Ovary (tissue), 9 donors: ENCODE results near the gene RRP1B. TPM values are rescaled to one million over a fixed set of nuclear protein-coding genes. Genes with fewer than 3 reads are reported as not detected.
"Not testable (repeated sequence)": the region's sequence is repeated elsewhere in the genome, so short reads cannot be mapped to it uniquely, and the experiment has no call there.

Experiments used
- DNase-seq, 5 donors: peaks; one replicate each; pipeline ENCODE4 v3.0.0-alpha.2; 2019 to 2020
- H3K27ac ChIP-seq, 2 donors: fragments of 200-600 bp; one replicate each; pipeline versions ENCODE4 v1.5.1 to v1.8.0; 2019 to 2022
- H3K27me3 ChIP-seq: fragments of 200-600 bp; one replicate; pipeline ENCODE4 v1.8.0; 2022
- H3K36me3 ChIP-seq: fragments of 200-600 bp; sonication (generic); one replicate; pipeline ENCODE4 v1.5.1; 2019
- H3K4me1 ChIP-seq: one replicate; pipeline ENCODE4 v1.8.1; 2013; ENCODE audit warnings: mild to moderate bottlenecking, moderate library complexity; ENCODE audit not compliant: insufficient read depth
- H3K4me3 ChIP-seq: fragments of 200-600 bp; sonication (generic); one replicate; pipeline ENCODE4 v1.5.1; 2017
- H3K9me3 ChIP-seq, 2 donors: fragments of 200-600 bp in 1 of 2; sonication (generic) in 1 of 2; one replicate each; pipeline versions ENCODE4 v1.5.1 to v1.8.1; 2013 to 2019; ENCODE audit warnings: mild to moderate bottlenecking in 1 of 2, moderate library complexity in 1 of 2
- CTCF ChIP-seq, 3 donors: fragments of 450-650 bp in 2 of 3; fragments of 200-600 bp in 1 of 3; IDR thresholded peaks; one replicate each; pipeline versions ENCODE4 v1.5.1 to v1.8.0; 2016 to 2022; ENCODE audit warnings: antibody characterized with exemption in 3 of 3, mild to moderate bottlenecking in 1 of 3
- EP300 ChIP-seq: sonication (generic); formaldehyde crosslinking; IDR thresholded peaks from one replicate; pipeline ENCODE4 v1.6.1; 2017; ENCODE audit warnings: antibody characterized with exemption
- POLR2A ChIP-seq: fragments of 450-650 bp; IDR thresholded peaks from one replicate; pipeline ENCODE4 v1.6.1; 2017; ENCODE audit warnings: antibody characterized with exemption, mild to moderate bottlenecking, moderate library complexity
- WGBS, 3 donors: extraction: QIAGEN DNeasy Blood & Tissue Kit in 1 of 3; methylation state at CpG; one replicate each; pipeline versions ENCODE4 v1.1.5 to v1.1.7; 2013 to 2017; 5-methylcytosine and 5-hydroxymethylcytosine counted together
- intact Hi-C, 4 donors: fragments of 100-400 bp; cut with DNase I; formaldehyde crosslinking; loops; one replicate each; pipeline versions ENCODE4 v1.11.0 to v1.15.1; 2022 to 2023
- polyA plus RNA-seq, 2 donors: library from polyadenylated mRNA; stranded (reverse); fragments of 200-250 nt in 1 of 2; fragments of 350-450 nt in 1 of 2; fragmentation: Illumina TruSeq in 1 of 2; extraction: RNeasy Lipid Tissue Mini Kit (QIAGEN cat#74804) in 1 of 2; gene quantifications; one replicate each; pipeline ENCODE4 v1.2.3, GENCODE V29; 2013 to 2014
- total RNA-seq, 7 donors: library from RNA; depleted of rRNA in 2 of 7; stranded (reverse); fragments of >200 nt in 2 of 7; fragmentation: NEBNext Ultra II Directional in 3 of 7; extraction: Animal tissue kit (Norgen Biotek cat#: 25700) in 3 of 7; gene quantifications; one replicate each; pipeline versions ENCODE4 v1.1.0 to v1.2.4, GENCODE V29; 2016 to 2023
- donor health status: DM: no; HTN: no; CAD: no; lungs with moderate emphysema.
- donor health status: DM: no; HTN: no; CAD: no.
- donor health status: Bipolar disorder and iron deficiency.
- donor health status: DM: yes; HTN: yes; CAD: no.
- donor health status: DM: no; HTN: no; CAD: no.
- donor health status: DM: yes; HTN: yes; CAD: no.

The RRP1B gene
- total and polyA plus RNA-seq, 9 donors = 11.3 to 31.8 (median 28.4) TPM

GRCh38 chr21:43679951-43680350 is 20.6 kb downstream of the RRP1B start:
- no peak for DNase-seq
- H3K4me1 ChIP-seq = no peaks in the 10 kb centered on the region
- 92 to 95% (median 93%) methylated on average over 12 of the region's 12 CpGs for WGBS, 3 donors
- H3K9me3 ChIP-seq = no peaks in the 10 kb centered on the region
- no peak for TF ChIP-seq CTCF (IDR thresholded peaks at IDR 0.05)
- TF ChIP-seq EP300 = no peak
- TF ChIP-seq POLR2A = no peak
- intact Hi-C loops = no loop called here
- H3K27me3 ChIP-seq = no peaks in the 10 kb centered on the region
- H3K36me3 ChIP-seq = no peaks in the 10 kb centered on the region
- no peak overlapping the region for H3K27ac ChIP-seq
- no peak overlapping the region for H3K4me3 ChIP-seq

- H3K36me3 ChIP-seq, H3K27ac ChIP-seq, H3K9me3 ChIP-seq, H3K4me1 ChIP-seq, H3K27me3 ChIP-seq, DNase-seq, intact Hi-C loops, H3K4me3 ChIP-seq: not testable (repeated sequence)
- WGBS, 3 donors = 81 to 99% (median 90%) methylated on average over 6 of the region's 6 CpGs
These were observed 21.1 kb downstream of the RRP1B start for GRCh38 chr21:43680421-43680820.

GRCh38 chr21:43681650-43682049 is 22.3 kb downstream of the RRP1B start:
- DNase-seq = no peak
- TF ChIP-seq EP300 (no peak), CTCF (IDR thresholded peaks at IDR 0.05) (no peak), POLR2A (no peak)
- no peaks in the 10 kb centered on the region for H3K4me1 ChIP-seq
- no peaks in the 10 kb centered on the region for H3K36me3 ChIP-seq
- intact Hi-C loops = no loop called here
- no peak overlapping the region for H3K27ac ChIP-seq
- H3K9me3 ChIP-seq = no peaks in the 10 kb centered on the region
- 91 to 97% (median 93%) methylated on average over 6 of the region's 6 CpGs for WGBS, 3 donors
- no peaks in the 10 kb centered on the region for H3K27me3 ChIP-seq
- no peak overlapping the region for H3K4me3 ChIP-seq

- H3K9me3 ChIP-seq = no peaks in the 10 kb centered on the region
- no peaks in the 10 kb centered on the region for H3K36me3 ChIP-seq
- TF ChIP-seq CTCF (IDR thresholded peaks at IDR 0.05) (no peak), POLR2A (no peak), EP300 (no peak)
- no peaks in the 10 kb centered on the region for H3K27me3 ChIP-seq
- no peaks in the 10 kb centered on the region for H3K4me1 ChIP-seq
- WGBS, 3 donors = 66 to 70% (median 67%) methylated on average over 3 of the region's 3 CpGs
- H3K4me3 ChIP-seq = no peak overlapping the region
- no peak for DNase-seq
- intact Hi-C loops = no loop called here
- no peak overlapping the region for H3K27ac ChIP-seq
These were observed 25.1 kb downstream of the RRP1B start for GRCh38 chr21:43684424-43684823.

DNA sequence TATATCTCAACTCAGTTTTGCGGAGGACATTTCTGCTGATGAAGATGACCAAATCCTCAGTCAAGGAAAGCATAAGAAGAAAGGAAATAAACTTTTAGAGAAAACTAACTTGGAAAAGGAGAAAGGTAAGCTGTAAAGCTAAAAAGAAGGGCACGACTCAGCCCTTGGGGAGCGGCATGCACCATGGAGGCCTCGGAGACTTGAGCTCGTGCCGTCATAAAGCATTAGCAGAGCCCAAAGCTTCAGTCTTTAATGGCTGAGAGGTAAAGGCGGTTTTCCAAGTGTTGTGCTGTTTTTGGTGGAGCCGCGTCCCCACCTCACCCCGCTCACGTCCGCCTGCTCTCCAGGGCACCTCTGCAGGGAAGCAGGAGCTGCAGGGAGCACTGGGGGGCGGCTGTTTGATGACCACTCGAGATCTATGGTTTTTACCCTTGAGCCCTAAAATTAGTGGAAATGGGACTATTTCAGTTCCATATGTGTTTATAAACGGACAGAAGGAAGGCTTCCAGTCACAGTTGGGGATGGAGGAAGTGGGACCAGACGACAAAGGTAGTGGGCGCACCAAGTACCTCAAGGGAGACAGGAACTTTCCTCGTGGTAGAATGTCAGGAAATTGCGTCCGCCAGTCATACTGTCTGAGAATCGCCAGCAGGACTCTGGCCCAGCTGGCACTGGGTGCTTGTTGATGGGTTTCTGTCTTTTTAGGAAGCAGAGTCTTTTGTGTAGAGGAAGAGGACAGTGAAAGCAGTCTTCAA is 27.6 kb downstream of the RRP1B start:
- DNase-seq = no peak
- Histone ChIP-seq H3K36me3 (no peaks in the 10 kb centered on the region), H3K27me3 (no peaks in the 10 kb centered on the region), H3K4me1 (no peaks in the 10 kb centered on the region), H3K4me3 (no peak overlapping the region), H3K27ac (no peak overlapping the region), H3K9me3 (no peaks in the 10 kb centered on the region)
- intact Hi-C loops = no loop called here
- 91 to 93% (median 93%) methylated on average over 21 of the region's 21 CpGs for WGBS, 3 donors
- TF ChIP-seq POLR2A = no peak
- TF ChIP-seq EP300 = no peak
- TF ChIP-seq CTCF (IDR thresholded peaks at IDR 0.05) = no peak
